Hepatocyte (in vitro differentiated cells): ENCODE results near the gene S100A4. TPM values are rescaled to one million over a fixed set of nuclear protein-coding genes. Genes with fewer than 3 reads are reported as not detected.
"Not testable (repeated sequence)": the region's sequence is repeated elsewhere in the genome, so short reads cannot be mapped to it uniquely, and the experiment has no call there.

ENCODE experiments used
- DNase-seq: peaks from one replicate; pipeline ENCODE4 v3.0.0-alpha.2; 2016; ENCODE audit warnings: low spot score
- H2AFZ ChIP-seq: fragments of 200-600 bp; sonication (generic); 2 replicates; pipeline ENCODE4 v1.6.0; 2016; ENCODE audit warnings: antibody characterized with exemption, mild to moderate bottlenecking
- H3K27ac ChIP-seq: fragments of 200-600 bp; sonication (generic); 2 replicates; pipeline ENCODE4 v1.5.1; 2016; ENCODE audit warnings: mild to moderate bottlenecking
- H3K27me3 ChIP-seq: fragments of 200-600 bp; sonication (generic); 2 replicates; pipeline ENCODE4 v1.6.1; 2016
- H3K36me3 ChIP-seq: fragments of 200-600 bp; sonication (generic); replicated peaks from 2 replicates; pipeline ENCODE4 v1.5.1; 2016; ENCODE audit warnings: low read depth; ENCODE audit not compliant: insufficient read depth
- H3K4me1 ChIP-seq: fragments of 200-600 bp; sonication (generic); 2 replicates; pipeline ENCODE4 v1.5.1; 2016; ENCODE audit warnings: mild to moderate bottlenecking, moderate library complexity; ENCODE audit not compliant: insufficient read depth
- H3K4me2 ChIP-seq: fragments of 200-600 bp; sonication (generic); 2 replicates; pipeline ENCODE4 v1.6.0; 2016
- H3K4me3 ChIP-seq: fragments of 200-600 bp; sonication (generic); 2 replicates; pipeline ENCODE4 v1.5.1; 2016; ENCODE audit warnings: mild to moderate bottlenecking
- H3K79me2 ChIP-seq: fragments of 200-600 bp; sonication (generic); 2 replicates; pipeline ENCODE4 v1.6.0; 2017; ENCODE audit warnings: mild to moderate bottlenecking
- H3K9me2 ChIP-seq: fragments of 200-600 bp; sonication (generic); replicated peaks from 2 replicates; pipeline ENCODE4 v1.6.0; 2017; ENCODE audit warnings: mild to moderate bottlenecking; ENCODE audit not compliant: insufficient read depth
- H3K9me3 ChIP-seq: fragments of 200-600 bp; sonication (generic); 2 replicates; pipeline ENCODE4 v1.5.1; 2016; ENCODE audit warnings: low read depth, mild to moderate bottlenecking
- H4K20me1 ChIP-seq: fragments of 200-600 bp; sonication (generic); 2 replicates; pipeline ENCODE4 v1.6.0; 2016; ENCODE audit warnings: mild to moderate bottlenecking; ENCODE audit not compliant: insufficient read depth, poor library complexity, severe bottlenecking
- EZH2 ChIP-seq: fragments of 200-600 bp; sonication (generic); IDR thresholded peaks from 2 replicates; pipeline ENCODE4 v1.6.1; 2016; ENCODE audit warnings: antibody characterized with exemption, mild to moderate bottlenecking, borderline replicate concordance
- EZH2phosphoT487 ChIP-seq: fragments of 200-600 bp; sonication (generic); IDR thresholded peaks from one replicate; pipeline ENCODE4 v1.6.1; 2018; ENCODE audit warnings: antibody characterized with exemption, mild to moderate bottlenecking, low read depth, moderate library complexity; ENCODE audit not compliant: unreplicated experiment, severe bottlenecking
- WGBS: methylation state at CpG from one replicate; pipeline ENCODE4 v1.1.6; 2016; ENCODE audit warnings: low lambda C conversion rate; ENCODE audit errors: missing lambda C conversion rate; 5-methylcytosine and 5-hydroxymethylcytosine counted together
- polyA plus RNA-seq: library from polyadenylated mRNA; unstranded; fragments of >200 nt; fragmentation: Nextera tagmentation; extraction: Ambion mirVana; gene quantifications from 2 replicates; pipeline ENCODE4 v1.2.1, GENCODE V29; 2016
- total RNA-seq: library from RNA; depleted of rRNA; stranded (reverse); fragments of >200 nt; gene quantifications from 2 replicates; pipeline ENCODE4 v1.2.3, GENCODE V29; 2014
- TF ChIP-seq, protein P1 (sequence below): fragments of 200-600 bp; sonication (generic); IDR thresholded peaks from 2 replicates; pipeline ENCODE4 v1.5.1; 2016; ENCODE audit warnings: antibody characterized with exemption, mild to moderate bottlenecking; ENCODE audit not compliant: poor library complexity

The S100A4 gene
- total and polyA plus RNA-seq, 2 experiments from 2014 or later, result 64.1 to 116 TPM

GRCh38 chr1:153563483-153563901 lies 17.9 kb upstream of the S100A4 start:
- TF ChIP-seq EZH2phosphoT487 (no peak), EZH2 (no peak)
- TF ChIP-seq, protein P1, sequence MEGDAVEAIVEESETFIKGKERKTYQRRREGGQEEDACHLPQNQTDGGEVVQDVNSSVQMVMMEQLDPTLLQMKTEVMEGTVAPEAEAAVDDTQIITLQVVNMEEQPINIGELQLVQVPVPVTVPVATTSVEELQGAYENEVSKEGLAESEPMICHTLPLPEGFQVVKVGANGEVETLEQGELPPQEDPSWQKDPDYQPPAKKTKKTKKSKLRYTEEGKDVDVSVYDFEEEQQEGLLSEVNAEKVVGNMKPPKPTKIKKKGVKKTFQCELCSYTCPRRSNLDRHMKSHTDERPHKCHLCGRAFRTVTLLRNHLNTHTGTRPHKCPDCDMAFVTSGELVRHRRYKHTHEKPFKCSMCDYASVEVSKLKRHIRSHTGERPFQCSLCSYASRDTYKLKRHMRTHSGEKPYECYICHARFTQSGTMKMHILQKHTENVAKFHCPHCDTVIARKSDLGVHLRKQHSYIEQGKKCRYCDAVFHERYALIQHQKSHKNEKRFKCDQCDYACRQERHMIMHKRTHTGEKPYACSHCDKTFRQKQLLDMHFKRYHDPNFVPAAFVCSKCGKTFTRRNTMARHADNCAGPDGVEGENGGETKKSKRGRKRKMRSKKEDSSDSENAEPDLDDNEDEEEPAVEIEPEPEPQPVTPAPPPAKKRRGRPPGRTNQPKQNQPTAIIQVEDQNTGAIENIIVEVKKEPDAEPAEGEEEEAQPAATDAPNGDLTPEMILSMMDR, result no peak
- no peaks in the 10 kb centered on the region for H3K9me3 ChIP-seq
- no peaks in the 10 kb centered on the region for H3K36me3 ChIP-seq
- H3K27ac ChIP-seq, result no peak overlapping the region
- H3K4me1 ChIP-seq, result peaks cover 31% of the 10 kb centered on the region
- 86% methylated on average over 6 of the region's 6 CpGs for WGBS
- DNase-seq, result no peak
- no peak overlapping the region for H3K4me3 ChIP-seq
- no peaks in the 10 kb centered on the region for H4K20me1 ChIP-seq
- H3K9me2 ChIP-seq, result no peaks in the 10 kb centered on the region
- no peak overlapping the region for H2AFZ ChIP-seq
- H3K4me2 ChIP-seq, result no peak overlapping the region
- H3K27me3 ChIP-seq, result no peaks in the 10 kb centered on the region
- H3K79me2 ChIP-seq, result no peaks in the 10 kb centered on the region

DNA sequence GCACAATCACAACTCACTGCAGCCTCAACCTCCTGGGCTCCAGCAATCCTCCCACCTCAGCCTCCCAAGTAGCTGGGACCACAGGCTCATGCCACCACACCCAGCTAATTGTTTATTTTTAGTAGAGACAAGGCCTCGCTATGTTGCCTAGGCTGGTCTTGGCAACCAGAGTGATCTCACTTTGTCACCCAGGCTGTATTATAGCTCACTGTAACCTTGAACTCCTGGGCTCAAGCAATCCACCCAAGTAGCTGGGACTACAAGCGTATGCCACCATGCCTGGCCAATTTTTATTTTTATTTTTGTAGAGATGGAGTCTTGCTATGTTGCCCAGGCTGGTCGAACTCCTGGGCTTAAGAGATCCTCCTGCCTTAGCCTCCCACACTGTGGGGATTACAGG lies 16.4 kb upstream of the S100A4 start:
- H3K27me3 ChIP-seq, H3K9me2 ChIP-seq, H3K79me2 ChIP-seq, H3K4me3 ChIP-seq, H3K27ac ChIP-seq, H3K9me3 ChIP-seq, H2AFZ ChIP-seq, DNase-seq, H3K36me3 ChIP-seq, H3K4me2 ChIP-seq, H4K20me1 ChIP-seq: not testable (repeated sequence)
- WGBS, result 95% methylated on average over 3 of the region's 3 CpGs
- peaks cover 17% of the 10 kb centered on the region for H3K4me1 ChIP-seq

- H3K4me2 ChIP-seq, result no peak overlapping the region
- 100% methylated on average over 3 of the region's 3 CpGs for WGBS
Measured at GRCh38 chr1:153561466-153561985, 15.9 kb upstream of the S100A4 start.

GRCh38 chr1:153560771-153561465 lies 15.3 kb upstream of the S100A4 start:
- no peak for TF ChIP-seq EZH2
- TF ChIP-seq EZH2phosphoT487, result no peak
- TF ChIP-seq, protein P1, result no peak
- Histone ChIP-seq H2AFZ (no peak overlapping the region), H4K20me1 (no peaks in the 10 kb centered on the region), H3K9me2 (no peaks in the 10 kb centered on the region), H3K27ac (no peak overlapping the region), H3K36me3 (no peaks in the 10 kb centered on the region), H3K27me3 (no peaks in the 10 kb centered on the region), H3K4me2 (no peak overlapping the region), H3K79me2 (no peaks in the 10 kb centered on the region), H3K9me3 (no peaks in the 10 kb centered on the region), H3K4me1 (peaks cover 7% of the 10 kb centered on the region), H3K4me3 (no peak overlapping the region)
- no peak for DNase-seq
- 90% methylated on average over 10 of the region's 10 CpGs for WGBS

More at GRCh38 chr1:153561466-153561985, 15.9 kb upstream of the S100A4 start:
- no peak for TF ChIP-seq EZH2phosphoT487
- TF ChIP-seq, protein P1, result no peak
- TF ChIP-seq EZH2, result no peak
- Histone ChIP-seq H3K9me2 (no peaks in the 10 kb centered on the region), H3K27me3 (no peaks in the 10 kb centered on the region), H3K4me3 (no peak overlapping the region), H3K27ac (no peak overlapping the region), H3K4me1 (peaks cover 12% of the 10 kb centered on the region), H3K9me3 (no peaks in the 10 kb centered on the region), H3K36me3 (no peaks in the 10 kb centered on the region), H2AFZ (no peak overlapping the region), H3K79me2 (no peaks in the 10 kb centered on the region), H4K20me1 (no peaks in the 10 kb centered on the region)
- no peak for DNase-seq
